Mononuclear cell (primary cell): ENCODE measurements around the gene STX18. TPM values are rescaled to one million over a fixed set of nuclear protein-coding genes. Genes with fewer than 3 reads are reported as not detected.
"Not testable (repeated sequence)": the region's sequence is repeated elsewhere in the genome, so short reads cannot be mapped to it uniquely, and the experiment has no call there.

Experiments used
- H3K27me3 ChIP-seq: 2 replicates; pipeline ENCODE4 v1.6.0; 2011; ENCODE audit warnings: low read length, control low read depth; ENCODE audit not compliant: insufficient read depth
- H3K4me1 ChIP-seq: 2 replicates; pipeline ENCODE4 v1.5.1; 2011; ENCODE audit warnings: mild to moderate bottlenecking, low read length, control low read depth; ENCODE audit not compliant: insufficient read depth
- H3K4me3 ChIP-seq: 2 replicates; pipeline ENCODE4 v1.5.1; 2011; ENCODE audit warnings: mild to moderate bottlenecking, low read length, moderate library complexity
- H3K9me3 ChIP-seq: 2 replicates; pipeline ENCODE4 v1.5.1; 2011; ENCODE audit warnings: low read depth, mild to moderate bottlenecking, control low read depth, low read length
- total RNA-seq: library from RNA; depleted of rRNA; stranded (reverse); fragments of >200 nt; gene quantifications from one replicate; pipeline ENCODE4 v1.2.3, GENCODE V29; 2012

The STX18 gene
- total RNA-seq, 1 donor, result 22.0 TPM

GRCh38 chr4:4507403-4507802 is 34.4 kb downstream of the STX18 start:
- Histone ChIP-seq H3K4me3 (no peak overlapping the region), H3K9me3 (no peaks in the 10 kb centered on the region), H3K27me3 (no peaks in the 10 kb centered on the region), H3K4me1 (peaks cover 6% of the 10 kb centered on the region)

- peaks cover 7% of the 10 kb centered on the region for H3K4me1 ChIP-seq
- no peaks in the 10 kb centered on the region for H3K27me3 ChIP-seq
- no peak overlapping the region for H3K4me3 ChIP-seq
- no peaks in the 10 kb centered on the region for H3K9me3 ChIP-seq
Observed at GRCh38 chr4:4506961-4507360, 34.9 kb downstream of the STX18 start.

GRCh38 chr4:4505211-4505610 is 36.6 kb downstream of the STX18 start:
- H3K9me3 ChIP-seq, H3K4me1 ChIP-seq, H3K27me3 ChIP-seq, H3K4me3 ChIP-seq: not testable (repeated sequence)

GRCh38 chr4:4504783-4505182 is 37.1 kb downstream of the STX18 start:
- no peaks in the 10 kb centered on the region for H3K9me3 ChIP-seq

GRCh38 chr4:4502694-4503311 is 39.0 kb downstream of the STX18 start:
- Histone ChIP-seq H3K27me3 (no peaks in the 10 kb centered on the region), H3K4me3 (peak overlapping the region; percentile 0), H3K9me3 (no peaks in the 10 kb centered on the region), H3K4me1 (peaks cover 7% of the 10 kb centered on the region)

More at GRCh38 chr4:4504783-4505182, 37.1 kb downstream of the STX18 start:
- peaks cover 7% of the 10 kb centered on the region for H3K4me1 ChIP-seq
- H3K27me3 ChIP-seq, result no peaks in the 10 kb centered on the region
- no peak overlapping the region for H3K4me3 ChIP-seq

GRCh38 chr4:4501679-4502078 is 40.2 kb downstream of the STX18 start:
- no peaks in the 10 kb centered on the region for H3K27me3 ChIP-seq
- H3K4me1 ChIP-seq, result peaks cover 7% of the 10 kb centered on the region
- no peak overlapping the region for H3K4me3 ChIP-seq
- H3K9me3 ChIP-seq, result no peaks in the 10 kb centered on the region

GRCh38 chr4:4499438-4500123 is 42.3 kb downstream of the STX18 start:
- no peaks in the 10 kb centered on the region for H3K27me3 ChIP-seq
- peaks cover 7% of the 10 kb centered on the region for H3K4me1 ChIP-seq
- no peaks in the 10 kb centered on the region for H3K9me3 ChIP-seq
- no peak overlapping the region for H3K4me3 ChIP-seq

- Histone ChIP-seq H3K4me1 (no peaks in the 10 kb centered on the region), H3K9me3 (no peaks in the 10 kb centered on the region), H3K4me3 (no peak overlapping the region), H3K27me3 (no peaks in the 10 kb centered on the region)
Observed at GRCh38 chr4:4496592-4497372, 45.1 kb downstream of the STX18 start.

GRCh38 chr4:4494882-4495281 is 47.0 kb downstream of the STX18 start:
- Histone ChIP-seq H3K9me3 (no peaks in the 10 kb centered on the region), H3K4me1 (no peaks in the 10 kb centered on the region), H3K27me3 (no peaks in the 10 kb centered on the region), H3K4me3 (no peak overlapping the region)

GRCh38 chr4:4492161-4492847 is 49.5 kb downstream of the STX18 start:
- H3K4me3 ChIP-seq, result no peak overlapping the region
- no peaks in the 10 kb centered on the region for H3K9me3 ChIP-seq
- H3K4me1 ChIP-seq, result no peaks in the 10 kb centered on the region
- no peaks in the 10 kb centered on the region for H3K27me3 ChIP-seq

GRCh38 chr4:4491396-4491893 is 50.4 kb downstream of the STX18 start:
- Histone ChIP-seq H3K4me1 (no peaks in the 10 kb centered on the region), H3K9me3 (no peaks in the 10 kb centered on the region), H3K27me3 (no peaks in the 10 kb centered on the region), H3K4me3 (no peak overlapping the region)

- Histone ChIP-seq H3K4me1 (no peaks in the 10 kb centered on the region), H3K9me3 (no peaks in the 10 kb centered on the region), H3K4me3 (no peak overlapping the region), H3K27me3 (no peaks in the 10 kb centered on the region)
Observed at GRCh38 chr4:4490816-4491215, 51.0 kb downstream of the STX18 start.

GRCh38 chr4:4490041-4490440 is 51.8 kb downstream of the STX18 start:
- Histone ChIP-seq H3K27me3 (no peaks in the 10 kb centered on the region), H3K9me3 (no peaks in the 10 kb centered on the region), H3K4me1 (no peaks in the 10 kb centered on the region), H3K4me3 (no peak overlapping the region)

- Histone ChIP-seq H3K27me3 (no peaks in the 10 kb centered on the region), H3K9me3 (no peaks in the 10 kb centered on the region), H3K4me1 (no peaks in the 10 kb centered on the region), H3K4me3 (no peak overlapping the region)
Observed at GRCh38 chr4:4488405-4489404, 53.1 kb downstream of the STX18 start.
